Measurements from ENCODE around the gene ALDH4A1. TPM values are rescaled to one million over a fixed set of nuclear protein-coding genes. Genes with fewer than 3 reads are reported as not detected.
A peak's percentile ranks its signal among the peaks of the same experiment; 100 is the strongest.

ALDH4A1 gene
- total RNA-seq, 4 donors from 2014 or later = 19.9 to 24.8 (median 22.5) TPM

GRCh38 chr1:18926315-18927081 lies 24.1 kb upstream of the ALDH4A1 start:
- peak; percentile 40 for ATAC-seq
- H3K27ac ChIP-seq = peak overlapping the region in 3 of 4 donors; percentile 64 to 77 (median 70)
- H3K36me3 ChIP-seq = no peaks in the 10 kb centered on the region
- no peaks in the 10 kb centered on the region for H3K9me3 ChIP-seq
- H3K4me3 ChIP-seq = peak overlapping the region in 1 of 2 donors; percentile 8
- WGBS, 2 donors (ENCODE audit: low coverage in 1 of 2) = 33 to 84% methylated on average over 2 to 4 of the region's 13 CpGs
- no peaks in the 10 kb centered on the region for H3K27me3 ChIP-seq
- H3K4me1 ChIP-seq = peaks cover 6 to 80% (median 46%) of the 10 kb centered on the region in 3 donors
- TF ChIP-seq POLR2A (IDR thresholded peaks at IDR 0.05) (no peak), CTCF (IDR thresholded peaks at IDR 0.05) (no peak), EP300 (IDR thresholded peaks at IDR 0.05) (no peak), POLR2AphosphoS5 (IDR thresholded peaks at IDR 0.05) (no peak)

GRCh38 chr1:18925279-18925678 lies 22.9 kb upstream of the ALDH4A1 start:
- Histone ChIP-seq H3K27me3 (no peaks in the 10 kb centered on the region), H3K9me3 (no peaks in the 10 kb centered on the region), H3K27ac (peak overlapping the region in 2 of 4 donors; percentile 91 to 94), H3K4me1 (peaks cover 6 to 87% (median 48%) of the 10 kb centered on the region in 3 donors), H3K36me3 (peaks cover 0 to 7% of the 10 kb centered on the region in 2 donors), H3K4me3 (no peak overlapping the region)
- no peak for ATAC-seq
- 100% methylated on average over 1 of the region's 9 CpGs; no CpG with 5 or more reads in 1 of the 2 donors for WGBS, 2 donors (ENCODE audit: low coverage in 1 of 2)
- TF ChIP-seq POLR2A (IDR thresholded peaks at IDR 0.05) (no peak), CTCF (IDR thresholded peaks at IDR 0.05) (no peak), EP300 (IDR thresholded peaks at IDR 0.05) (no peak), POLR2AphosphoS5 (IDR thresholded peaks at IDR 0.05) (no peak)

GRCh38 chr1:18924221-18924691 lies 21.9 kb upstream of the ALDH4A1 start:
- Histone ChIP-seq H3K9me3 (no peaks in the 10 kb centered on the region), H3K27me3 (no peaks in the 10 kb centered on the region), H3K27ac (peak overlapping the region in 3 of 4 donors; percentile 86 to 94 (median 91)), H3K4me3 (no peak overlapping the region), H3K36me3 (peaks cover 0 to 16% of the 10 kb centered on the region in 2 donors), H3K4me1 (peaks cover 6 to 78% (median 48%) of the 10 kb centered on the region in 3 donors)
- WGBS, 2 donors (ENCODE audit: low coverage in 1 of 2) = no CpG with 5 or more reads among the region's 11 CpGs
- no peak for TF ChIP-seq POLR2AphosphoS5 (IDR thresholded peaks at IDR 0.05)
- TF ChIP-seq EP300 (IDR thresholded peaks at IDR 0.05) = no peak
- TF ChIP-seq POLR2A (IDR thresholded peaks at IDR 0.05) = no peak
- TF ChIP-seq CTCF (IDR thresholded peaks at IDR 0.05) = no peak
- ATAC-seq = no peak

GRCh38 chr1:18923756-18924211 lies 21.4 kb upstream of the ALDH4A1 start:
- Histone ChIP-seq H3K9me3 (no peaks in the 10 kb centered on the region), H3K27me3 (no peaks in the 10 kb centered on the region), H3K4me3 (no peak overlapping the region), H3K4me1 (peaks cover 6 to 74% (median 44%) of the 10 kb centered on the region in 3 donors), H3K36me3 (peaks cover 0 to 20% of the 10 kb centered on the region in 2 donors), H3K27ac (peak overlapping the region in 3 of 4 donors; percentile 86 to 94 (median 91))
- ATAC-seq = no peak
- no peak for TF ChIP-seq EP300 (IDR thresholded peaks at IDR 0.05)
- TF ChIP-seq CTCF (IDR thresholded peaks at IDR 0.05) = no peak
- no peak for TF ChIP-seq POLR2AphosphoS5 (IDR thresholded peaks at IDR 0.05)
- TF ChIP-seq POLR2A (IDR thresholded peaks at IDR 0.05) = no peak
- 0 to 27% methylated on average over 1 to 5 of the region's 14 CpGs for WGBS, 2 donors (ENCODE audit: low coverage in 1 of 2)

All from gastroesophageal sphincter (tissue), 4 donors.